Measurements from ENCODE around the gene CFAP97D1.

GRCh38 chr17:43799047-43799446 is 18.8 kb downstream of the CFAP97D1 start:
- TF ChIP-seq CHD4 (IDR thresholded peaks at IDR 0.05; ENCODE audit: borderline replicate concordance) (no peak), CTCF (IDR thresholded peaks at IDR 0.05) (no peak), RAD21 (conservative IDR thresholded peaks at IDR 0.05 in 1 of 2, IDR thresholded peaks at IDR 0.05 in 1 of 2) (no peak), POLR2A (IDR thresholded peaks at IDR 0.05; ENCODE audit: low read length) (no peak), SMC3 (IDR thresholded peaks at IDR 0.05) (no peak), SREBF2 (IDR thresholded peaks at IDR 0.05) (no peak), NPAS2 (CRISPR knock-in tag; IDR thresholded peaks at IDR 0.05; ENCODE audit: borderline replicate concordance) (no peak), CEBPB (IDR thresholded peaks at IDR 0.05) (no peak), EP300 (IDR thresholded peaks at IDR 0.05) (no peak), REST (IDR thresholded peaks at IDR 0.05) (no peak), NR3C1 (IDR thresholded peaks at IDR 0.05) (no peak), ZFP36 (IDR thresholded peaks at IDR 0.05; ENCODE audit: borderline replicate concordance, partially characterized antibody) (no peak), E2F6 (IDR thresholded peaks at IDR 0.05; ENCODE audit: borderline replicate concordance, low read depth) (no peak)

Data from A549 (cell line).